GM12801 (cell line): ENCODE results near the gene PLA2G4E.

Experiments used
- TF ChIP-seq, protein P1 (sequence below): IDR thresholded peaks from one replicate; pipeline ENCODE4 v1.5.1; 2011; ENCODE audit warnings: control low read depth; ENCODE audit not compliant: insufficient read length; ENCODE audit errors: extremely low read depth

The PLA2G4E gene

DNA sequence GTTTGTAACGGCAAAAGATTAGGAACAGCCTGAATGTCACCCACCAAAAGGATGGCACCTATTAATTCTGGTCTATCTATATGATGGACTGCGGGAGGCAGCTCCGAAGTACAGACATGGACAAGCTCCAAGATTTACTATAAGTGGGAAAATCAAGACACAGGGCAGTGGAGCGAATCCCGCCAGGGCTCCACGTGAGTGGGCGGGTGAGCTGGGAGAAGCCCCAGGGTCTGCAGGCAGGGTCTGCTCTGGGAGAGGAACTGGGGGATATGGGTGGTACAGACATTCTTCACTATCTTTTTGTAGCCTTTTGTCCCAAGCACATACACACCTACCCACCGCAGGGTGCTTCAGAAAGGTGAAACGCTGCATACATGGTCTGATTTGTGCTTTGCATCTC is 88.7 kb downstream of the PLA2G4E start:
- TF ChIP-seq, protein P1, sequence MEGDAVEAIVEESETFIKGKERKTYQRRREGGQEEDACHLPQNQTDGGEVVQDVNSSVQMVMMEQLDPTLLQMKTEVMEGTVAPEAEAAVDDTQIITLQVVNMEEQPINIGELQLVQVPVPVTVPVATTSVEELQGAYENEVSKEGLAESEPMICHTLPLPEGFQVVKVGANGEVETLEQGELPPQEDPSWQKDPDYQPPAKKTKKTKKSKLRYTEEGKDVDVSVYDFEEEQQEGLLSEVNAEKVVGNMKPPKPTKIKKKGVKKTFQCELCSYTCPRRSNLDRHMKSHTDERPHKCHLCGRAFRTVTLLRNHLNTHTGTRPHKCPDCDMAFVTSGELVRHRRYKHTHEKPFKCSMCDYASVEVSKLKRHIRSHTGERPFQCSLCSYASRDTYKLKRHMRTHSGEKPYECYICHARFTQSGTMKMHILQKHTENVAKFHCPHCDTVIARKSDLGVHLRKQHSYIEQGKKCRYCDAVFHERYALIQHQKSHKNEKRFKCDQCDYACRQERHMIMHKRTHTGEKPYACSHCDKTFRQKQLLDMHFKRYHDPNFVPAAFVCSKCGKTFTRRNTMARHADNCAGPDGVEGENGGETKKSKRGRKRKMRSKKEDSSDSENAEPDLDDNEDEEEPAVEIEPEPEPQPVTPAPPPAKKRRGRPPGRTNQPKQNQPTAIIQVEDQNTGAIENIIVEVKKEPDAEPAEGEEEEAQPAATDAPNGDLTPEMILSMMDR: no peak
